SKM-1 treated with dmso at 0.1 percent for 144 hours (cell line): ENCODE measurements around the gene WRNIP1.

Source experiments
- DNase-seq: peaks from one replicate; lab custom pipeline; 2025; ENCODE audit not compliant: unreplicated experiment; lab: John Stamatoyannopoulos, UW

WRNIP1 gene

GRCh38 chr6:2803731-2804429 lies 38.7 kb downstream of the WRNIP1 start:
- DNase-seq, result no peak

DNA sequence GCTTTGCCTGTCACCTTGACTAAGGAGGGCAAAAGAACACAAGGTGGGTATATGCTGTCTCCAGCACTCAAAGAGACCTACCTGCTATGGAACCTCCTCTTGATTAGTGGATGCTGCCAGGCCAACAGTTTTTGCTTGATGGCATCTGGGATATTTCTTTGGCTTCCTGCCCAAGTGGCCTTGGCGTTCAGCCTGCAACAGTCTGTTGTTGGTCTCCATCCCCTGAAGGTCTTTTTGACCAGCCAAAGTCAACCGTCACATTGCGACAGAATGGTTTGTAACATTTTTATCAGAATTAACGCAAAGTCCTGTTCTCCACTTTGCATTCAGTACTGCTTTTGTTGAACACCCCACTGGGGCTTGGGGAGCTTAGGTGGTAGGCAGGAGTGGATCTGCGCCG lies 39.3 kb downstream of the WRNIP1 start:
- DNase-seq, result no peak

DNA sequence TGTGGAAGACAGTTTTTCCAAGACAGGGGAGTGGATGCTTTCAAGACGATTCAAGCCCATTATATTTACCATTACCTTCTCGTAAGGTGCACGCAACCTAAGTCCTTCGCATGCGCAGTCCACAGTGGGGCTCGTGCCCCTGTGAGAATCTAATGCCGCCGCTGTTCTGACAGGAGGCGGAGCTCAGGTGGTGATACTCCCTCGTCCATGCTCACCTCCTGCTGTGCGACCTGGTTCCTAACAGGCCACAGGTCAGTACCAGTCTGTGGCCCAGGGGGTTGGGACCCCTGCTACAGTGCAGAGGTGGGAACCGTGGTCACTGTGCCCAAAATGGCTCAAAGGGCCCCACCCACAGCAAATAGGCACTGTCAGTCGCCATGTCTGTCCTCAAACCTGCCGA lies 39.8 kb downstream of the WRNIP1 start:
- no peak for DNase-seq

GRCh38 chr6:2806644-2807043 lies 41.5 kb downstream of the WRNIP1 start:
- no peak for DNase-seq

GRCh38 chr6:2807342-2808090 lies 42.3 kb downstream of the WRNIP1 start:
- DNase-seq, result no peak

GRCh38 chr6:2809015-2809414 lies 43.8 kb downstream of the WRNIP1 start:
- no peak for DNase-seq

- peak; percentile 57 for DNase-seq
Observed at GRCh38 chr6:2810092-2810671, 45.0 kb downstream of the WRNIP1 start.

GRCh38 chr6:2812695-2813094 lies 47.5 kb downstream of the WRNIP1 start:
- DNase-seq, result no peak

DNA sequence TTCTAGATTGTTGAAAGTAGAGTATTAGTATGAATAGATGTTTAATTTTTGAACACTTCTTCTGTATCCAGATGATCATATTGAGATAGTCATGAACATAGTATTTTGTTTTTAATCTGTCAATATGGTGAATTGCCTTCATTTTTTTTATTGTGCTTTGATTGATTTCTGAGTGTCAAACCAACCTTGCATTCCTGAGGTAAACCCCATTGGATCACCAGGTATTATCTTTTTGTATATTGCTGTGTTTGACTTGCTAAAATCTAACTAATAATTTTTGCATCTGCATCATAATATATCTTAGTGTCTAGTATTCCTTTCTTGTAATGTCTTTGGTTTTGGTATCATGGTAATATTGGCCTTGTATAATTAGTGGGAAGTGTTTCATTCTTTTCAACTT lies 51.0 kb downstream of the WRNIP1 start:
- DNase-seq, result no peak

GRCh38 chr6:2817903-2818443 lies 52.8 kb downstream of the WRNIP1 start:
- no peak for DNase-seq

- no peak for DNase-seq
Observed at GRCh38 chr6:2818593-2818992, 53.4 kb downstream of the WRNIP1 start.

- no peak for DNase-seq
Observed at GRCh38 chr6:2819115-2819514, 53.9 kb downstream of the WRNIP1 start.

DNA sequence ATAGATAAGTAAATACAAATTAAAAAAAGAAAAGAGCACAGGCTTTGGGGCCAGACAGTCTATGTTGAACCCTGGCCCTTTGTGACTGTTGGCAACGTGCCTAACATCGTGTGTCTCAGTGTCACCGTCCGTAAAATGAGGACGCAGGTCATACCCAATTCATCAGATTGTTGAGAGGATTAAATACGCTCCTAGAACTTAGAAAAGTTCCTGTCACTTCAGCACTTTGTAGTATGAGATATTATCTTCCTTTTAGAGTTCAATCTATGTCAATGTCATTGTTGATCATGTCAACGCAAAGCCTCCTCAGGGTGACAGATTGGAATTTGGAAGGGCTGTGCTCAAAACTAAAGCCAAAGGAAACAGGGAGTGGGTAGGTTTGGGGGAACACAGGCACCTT lies 54.8 kb downstream of the WRNIP1 start:
- DNase-seq, result no peak

DNA sequence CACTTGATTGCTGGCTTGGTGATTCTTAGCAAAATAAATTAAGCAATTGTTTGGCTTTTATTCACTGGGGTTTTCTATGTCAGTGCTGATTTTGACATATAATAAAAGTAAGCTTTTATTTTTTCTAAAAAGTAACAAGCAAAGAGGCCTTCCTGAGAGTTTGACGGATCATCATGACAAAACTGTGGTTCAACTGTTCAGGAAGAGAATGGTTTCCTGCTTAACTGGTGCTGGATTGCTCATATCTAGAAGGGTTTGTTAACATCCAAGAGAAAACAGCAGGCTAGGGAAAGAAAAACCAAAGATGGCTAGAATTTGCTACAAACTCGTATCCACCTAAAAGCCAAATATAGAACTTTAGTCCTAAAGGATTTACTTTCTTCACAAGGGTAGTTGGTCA lies 55.2 kb downstream of the WRNIP1 start:
- DNase-seq, result no peak

DNA sequence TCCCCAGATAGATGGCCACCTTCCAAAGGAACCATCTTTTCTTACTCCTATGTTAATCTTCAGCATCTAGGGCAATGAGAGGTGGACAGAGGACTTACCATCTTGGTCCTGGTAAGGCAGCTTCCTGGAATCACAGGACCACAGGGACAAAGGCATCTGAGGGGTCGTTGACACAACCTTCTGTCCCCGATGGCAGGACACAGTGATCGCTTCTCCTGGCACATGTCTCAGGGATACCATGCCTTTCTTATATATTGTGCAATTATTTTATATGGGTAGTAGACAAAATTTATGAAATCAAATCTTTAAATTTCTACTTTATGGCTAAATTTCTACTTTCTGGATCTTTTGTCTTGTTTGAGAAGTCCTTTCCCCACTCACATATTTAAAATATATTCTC lies 56.4 kb downstream of the WRNIP1 start:
- no peak for DNase-seq

- DNase-seq, result no peak
Observed at GRCh38 chr6:2823104-2823850, 58.1 kb downstream of the WRNIP1 start.

- no peak for DNase-seq
Observed at GRCh38 chr6:2826131-2826530, 60.9 kb downstream of the WRNIP1 start.

- DNase-seq, result no peak
Observed at GRCh38 chr6:2827142-2827541, 61.9 kb downstream of the WRNIP1 start.

- DNase-seq, result no peak
Observed at GRCh38 chr6:2828629-2829028, 63.4 kb downstream of the WRNIP1 start.

- no peak for DNase-seq
Observed at GRCh38 chr6:2829253-2829652, 64.1 kb downstream of the WRNIP1 start.

GRCh38 chr6:2830183-2830582 lies 65.0 kb downstream of the WRNIP1 start:
- DNase-seq, result no peak
